ENCODE data around the gene PTPN6. TPM values are rescaled to one million over a fixed set of nuclear protein-coding genes. Genes with fewer than 3 reads are reported as not detected.

The PTPN6 gene
- total RNA-seq, 1 experiment from 2014 or later, result 47.7 TPM

- peaks cover 54% of the 10 kb centered on the region for H3K79me2 ChIP-seq (ENCODE audit: insufficient read depth, low read length)
- H3K9ac ChIP-seq (ENCODE audit: low read length), result peak overlapping the region; percentile 96
- RAD21 ChIA-PET (ENCODE audit: low non-redundant PET in 1 of 2, low total read pairs in 2 of 2, uncharacterized antibody in 2 of 2, unreplicated experiment in 2 of 2), result no interaction called here
- intact Hi-C loops (cut with micrococcal nuclease), result loop anchor here (5.0 kb wide), 1 partner anchor 56 kb away; the partner anchor contains the start of gene SPSB2
- H4K20me1 ChIP-seq (ENCODE audit: insufficient read depth), result no peaks in the 10 kb centered on the region
- CTCF ChIA-PET, result no interaction called here
- TF ChIP-seq CBX3 (IDR thresholded peaks at IDR 0.05; ENCODE audit: low read depth), result no peak
- peak; percentile 27 for TF ChIP-seq POLR2A (IDR thresholded peaks at IDR 0.05; ENCODE audit: borderline replicate concordance, extremely low read depth, insufficient read depth, insufficient read length)
- H3K9me2 ChIP-seq (ENCODE audit: insufficient read depth), result no peaks in the 10 kb centered on the region
- POLR2A ChIA-PET, result interaction anchor here (2.3 to 5.1 kb wide), 3 partner anchors 10 to 33 kb away, joined by 7 to 96 read pairs (median 15); partner anchors contain the start of genes C12orf57 and RNU7-1
- no peaks in the 10 kb centered on the region for H3K27me3 ChIP-seq (ENCODE audit: insufficient read depth, low read length)
- peak overlapping the region; percentile 79 to 92 for H3K4me3 ChIP-seq (replicated peaks in 1 of 2; ENCODE audit: low read depth in 1 of 2, low read length in 2 of 2)
- H3K4me2 ChIP-seq (ENCODE audit: low read length), result peak overlapping the region; percentile 93
- peaks cover 25 to 53% of the 10 kb centered on the region in 2 experiments for H3K4me1 ChIP-seq (ENCODE audit: control insufficient read depth in 1 of 2, insufficient read depth in 2 of 2, low read length in 2 of 2)
- DNase-seq (ENCODE audit: low read depth, low spot score) (no peak), ATAC-seq (no peak)
- BruUV-seq (replicated peaks), result no TSS peak
- no peaks in the 10 kb centered on the region for H3K9me3 ChIP-seq (ENCODE audit: control insufficient read depth in 1 of 2, insufficient read depth in 1 of 2, low read depth in 1 of 2, low read length in 2 of 2)
- peaks cover 2 to 6% of the 10 kb centered on the region in 2 experiments; a peak in 2 of 4 replicates for H3K36me3 ChIP-seq (ENCODE audit: control insufficient read depth in 1 of 2, insufficient read depth in 2 of 2, low read length in 2 of 2)
- H3K27ac ChIP-seq (ENCODE audit: low read depth, low read length), result peak overlapping the region; percentile 99
- H2AFZ ChIP-seq (ENCODE audit: low read depth, low read length, poor library complexity, severe bottlenecking), result no peak overlapping the region
Measured at GRCh38 chr12:6928022-6928702, 23.0 kb upstream of the PTPN6 start.

- ChIA-PET CTCF (interaction anchor here (0.7 kb wide), 1 partner anchor 9 kb away, joined by 3 read pairs; no protein-coding TSS in a partner anchor), POLR2A (interaction anchor here (5.1 kb wide), 1 partner anchor 16 kb away, joined by 96 read pairs; the partner anchor contains the start of genes C12orf57 and RNU7-1), RAD21 (ENCODE audit: low non-redundant PET in 1 of 2, low total read pairs in 2 of 2, uncharacterized antibody in 2 of 2, unreplicated experiment in 2 of 2) (no interaction called here)
- peaks cover 61% of the 10 kb centered on the region for H3K79me2 ChIP-seq (ENCODE audit: insufficient read depth, low read length)
- no peak overlapping the region for H2AFZ ChIP-seq (ENCODE audit: low read depth, low read length, poor library complexity, severe bottlenecking)
- peak overlapping the region; percentile 79 to 92 for H3K4me3 ChIP-seq (replicated peaks in 1 of 2; ENCODE audit: low read depth in 1 of 2, low read length in 2 of 2)
- intact Hi-C loops (cut with micrococcal nuclease), result loop anchor here (5.0 kb wide), 1 partner anchor 57 kb away; the partner anchor contains the start of gene SPSB2
- peaks cover 25 to 52% of the 10 kb centered on the region in 2 experiments for H3K4me1 ChIP-seq (ENCODE audit: control insufficient read depth in 1 of 2, insufficient read depth in 2 of 2, low read length in 2 of 2)
- ATAC-seq, result no peak
- peaks cover 2 to 13% of the 10 kb centered on the region in 2 experiments; a peak in 2 of 4 replicates for H3K36me3 ChIP-seq (ENCODE audit: control insufficient read depth in 1 of 2, insufficient read depth in 2 of 2, low read length in 2 of 2)
- no peaks in the 10 kb centered on the region for H3K9me2 ChIP-seq (ENCODE audit: insufficient read depth)
- no peaks in the 10 kb centered on the region for H3K27me3 ChIP-seq (ENCODE audit: insufficient read depth, low read length)
- peak; percentile 13 for TF ChIP-seq POLR2A (IDR thresholded peaks at IDR 0.05; ENCODE audit: borderline replicate concordance, extremely low read depth, insufficient read depth, insufficient read length)
- TF ChIP-seq MAX (IDR thresholded peaks at IDR 0.05), result no peak
- DNase-seq (ENCODE audit: low read depth, low spot score), result no peak
- peak overlapping the region; percentile 96 for H3K9ac ChIP-seq (ENCODE audit: low read length)
- BruUV-seq (replicated peaks), result no TSS peak
- peak overlapping the region; percentile 71 for H3K27ac ChIP-seq (ENCODE audit: low read depth, low read length)
- H3K4me2 ChIP-seq (ENCODE audit: low read length), result peak overlapping the region; percentile 93
- no peaks in the 10 kb centered on the region for H3K9me3 ChIP-seq (ENCODE audit: control insufficient read depth in 1 of 2, insufficient read depth in 1 of 2, low read depth in 1 of 2, low read length in 2 of 2)
- H4K20me1 ChIP-seq (ENCODE audit: insufficient read depth), result no peaks in the 10 kb centered on the region
Measured at GRCh38 chr12:6928703-6929407, 22.3 kb upstream of the PTPN6 start.

All from HCT116 (cell line).